ENCODE measurements around the gene ERN1.

Gene ERN1

DNA sequence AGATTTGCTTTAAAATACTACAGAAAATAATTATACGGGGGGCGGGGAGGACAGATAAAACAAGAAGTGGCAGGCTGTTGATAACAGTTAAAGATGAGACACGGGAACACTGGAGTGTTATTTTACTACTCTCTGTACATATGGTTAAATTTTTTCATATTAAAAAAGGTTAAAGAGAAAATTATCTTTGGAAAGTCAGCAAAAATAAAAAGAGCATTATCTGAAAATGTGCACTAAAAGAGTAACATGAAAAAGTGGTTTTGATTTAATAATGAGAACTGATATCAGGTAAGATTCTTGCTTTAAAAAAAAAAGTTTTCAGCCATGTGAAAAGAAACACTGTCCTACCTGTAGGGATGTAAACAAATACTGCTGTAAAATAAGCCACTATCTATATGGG lies 46.9 kb downstream of the ERN1 start:
- FAIRE-seq: no peak

DNA sequence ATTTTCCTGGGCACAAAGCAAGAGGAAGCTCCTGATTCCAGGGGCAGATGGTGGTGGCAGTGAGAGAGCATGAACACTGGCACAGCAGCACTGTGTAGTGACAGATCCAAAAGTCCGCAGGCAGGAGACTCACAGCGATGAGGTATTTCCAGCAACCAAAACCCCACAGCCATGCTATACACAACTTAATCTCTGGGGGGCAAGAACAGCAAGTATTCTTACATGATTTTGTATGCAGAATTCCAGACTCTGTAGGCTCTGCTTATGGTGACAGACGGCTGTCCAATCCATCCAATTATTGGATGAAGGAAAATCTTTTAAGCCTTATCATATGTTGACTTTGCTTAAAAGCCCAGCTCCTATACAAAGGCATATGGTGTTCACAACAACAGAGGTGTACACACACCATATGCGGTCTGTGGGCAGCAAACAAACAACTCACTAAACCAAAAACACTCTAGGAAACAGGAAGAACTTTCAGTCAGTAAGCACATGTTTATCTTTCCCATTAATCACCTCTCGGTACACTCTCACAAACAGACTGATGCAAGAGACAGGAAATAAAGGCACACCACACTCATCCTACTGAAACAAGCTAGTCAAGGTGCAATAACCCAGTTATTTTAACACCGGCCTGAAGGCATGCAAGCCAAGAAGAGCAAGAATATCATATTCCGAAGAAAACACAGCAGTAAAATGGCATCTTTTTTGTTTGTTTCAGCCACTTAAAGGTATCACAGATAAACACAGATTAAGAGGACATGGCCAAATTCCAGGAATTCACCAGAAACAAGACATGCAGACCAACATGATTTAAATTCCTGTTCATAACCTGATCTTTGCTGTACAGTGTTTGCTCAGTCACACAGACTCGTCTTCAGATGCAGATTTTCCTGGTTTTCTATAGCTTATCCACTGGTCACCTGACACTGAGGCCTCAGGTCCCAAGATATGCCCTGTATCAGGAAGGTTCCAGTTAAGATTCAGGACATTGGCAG lies 47.8 kb downstream of the ERN1 start:
- no peak for FAIRE-seq

DNA sequence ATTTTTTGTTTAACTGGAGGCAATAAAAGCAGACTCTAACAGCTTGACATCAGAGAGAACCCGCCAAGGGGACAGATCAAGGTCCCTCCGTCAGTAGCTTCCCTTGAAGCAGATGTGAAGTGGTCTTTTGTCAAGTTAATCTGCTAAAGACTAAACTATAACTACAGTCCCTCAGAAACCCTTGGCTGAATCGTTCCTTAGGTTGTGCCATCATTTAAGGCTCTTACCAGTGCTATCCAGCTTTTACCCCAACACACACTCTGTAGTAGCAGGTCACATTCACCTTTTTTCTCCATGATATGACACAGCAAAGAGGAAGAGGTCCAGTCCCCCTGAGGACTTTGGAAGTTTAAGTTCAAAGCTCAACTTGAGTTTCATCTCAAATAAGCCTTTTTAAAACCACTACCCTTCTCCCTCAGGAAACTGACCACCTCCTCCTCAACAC lies 49.7 kb downstream of the ERN1 start:
- no peak for FAIRE-seq

DNA sequence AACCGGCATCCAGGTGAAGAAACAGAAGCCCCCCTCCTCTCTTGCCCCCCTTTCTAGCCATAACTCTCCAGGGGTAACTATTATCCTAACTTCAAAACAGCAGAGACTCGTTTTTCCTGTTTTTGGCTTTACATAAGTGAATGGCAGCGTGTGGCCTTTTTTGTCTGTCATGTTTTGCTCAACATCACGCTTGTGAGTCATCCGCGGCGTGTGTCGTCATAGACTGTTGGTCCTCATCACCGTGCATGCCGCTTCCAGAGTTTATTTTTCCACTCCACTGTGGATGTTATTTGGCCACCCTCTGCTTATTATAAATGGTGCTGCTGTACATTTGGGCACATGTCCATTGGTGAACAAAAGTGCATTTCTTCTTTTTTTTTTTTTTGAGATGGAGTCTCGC lies 52.6 kb downstream of the ERN1 start:
- no peak for FAIRE-seq

DNA sequence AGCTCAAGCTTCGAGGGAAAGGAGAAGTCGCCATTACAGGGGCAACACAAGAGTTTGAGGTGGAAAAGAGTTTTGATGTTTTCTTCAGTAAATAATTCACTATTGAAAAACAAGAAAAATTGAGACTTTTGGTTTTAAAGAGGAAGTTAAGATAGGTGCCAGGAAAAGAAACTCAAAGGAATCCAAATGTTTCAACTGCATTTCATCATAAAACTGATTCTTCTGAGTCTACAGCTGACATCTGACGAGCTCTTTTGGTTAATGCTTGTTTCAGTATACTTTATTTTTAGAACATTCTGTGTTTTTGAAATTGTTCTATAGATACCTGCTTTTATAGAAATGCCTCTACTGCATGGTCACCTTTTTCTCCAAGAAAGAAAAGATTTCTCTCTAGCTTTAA lies 54.0 kb downstream of the ERN1 start:
- no peak for FAIRE-seq

DNA sequence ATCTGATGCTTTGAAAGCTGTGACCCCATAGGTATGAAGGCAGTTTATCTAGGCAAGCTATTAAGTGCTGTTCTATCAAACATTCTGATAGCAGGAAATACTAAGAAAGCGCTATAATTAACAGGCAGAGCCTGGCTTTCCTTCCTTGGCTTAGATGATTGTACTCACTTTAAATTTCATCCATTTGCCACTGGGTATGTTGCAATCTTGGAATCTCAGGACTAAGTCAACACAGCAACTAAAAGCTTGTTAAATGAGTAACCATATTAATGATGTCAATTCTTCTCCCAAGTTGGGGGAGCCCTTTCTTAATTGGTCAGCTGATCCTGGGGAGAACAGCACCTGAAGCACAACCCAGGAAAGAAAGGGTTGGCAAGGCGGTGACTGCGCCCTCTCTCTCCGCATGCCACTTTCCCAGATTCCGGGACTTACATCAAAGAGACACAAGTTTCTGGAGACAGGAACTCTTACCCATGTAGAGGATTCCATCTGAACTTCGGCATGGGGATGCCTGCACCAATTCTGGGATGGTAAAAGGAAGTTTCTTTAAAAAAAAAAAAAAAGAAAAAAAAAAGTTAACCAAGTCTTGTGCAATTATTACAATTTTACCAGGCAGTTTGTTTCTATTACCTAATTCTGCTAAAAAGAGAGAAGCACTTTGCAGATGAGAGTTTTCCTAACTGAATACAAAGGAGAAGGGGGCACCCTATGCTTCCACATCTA lies 55.1 kb downstream of the ERN1 start:
- FAIRE-seq: no peak

DNA sequence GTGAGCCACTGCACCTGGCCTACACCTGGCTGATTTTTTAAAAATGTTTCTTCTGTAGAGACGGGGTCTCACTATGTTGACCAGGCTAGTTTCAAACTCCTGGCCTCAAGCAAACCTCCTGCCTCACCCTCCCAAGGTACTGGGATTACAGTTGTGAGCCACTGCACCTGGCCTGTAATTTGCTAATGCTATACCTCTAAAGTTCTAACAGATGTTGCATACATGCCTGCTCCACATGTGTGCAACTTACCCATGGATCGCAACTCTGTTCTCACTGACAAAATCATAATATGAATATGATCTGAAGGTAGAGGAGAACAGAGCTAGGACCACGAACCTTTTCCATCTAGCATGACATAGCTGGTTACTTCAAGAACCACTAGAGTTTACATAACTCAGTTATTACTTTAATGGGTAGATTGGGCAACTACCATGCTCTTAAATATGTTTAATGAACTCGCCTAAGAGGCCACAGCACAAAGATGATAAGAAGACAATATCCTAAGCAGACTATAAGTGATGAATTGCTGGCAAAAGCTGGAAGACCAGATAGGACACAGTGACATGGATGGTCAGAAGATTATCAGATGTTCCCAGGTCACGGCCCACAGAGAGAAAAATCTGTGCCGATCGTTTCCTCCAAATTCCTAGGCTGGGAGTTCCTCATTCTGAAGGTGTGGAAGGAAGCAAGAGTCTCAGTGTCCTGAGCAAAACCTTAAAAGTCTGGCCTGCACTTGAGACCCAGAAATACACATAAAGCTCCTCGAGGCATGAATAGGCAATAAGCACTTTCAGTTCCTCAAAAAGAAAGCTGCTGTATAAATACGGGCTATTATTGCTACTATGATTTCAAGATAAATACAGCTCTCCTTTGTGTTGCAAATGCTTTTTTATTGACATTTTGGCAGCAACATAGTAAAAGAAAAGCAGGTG lies 55.9 kb downstream of the ERN1 start:
- no peak for FAIRE-seq

DNA sequence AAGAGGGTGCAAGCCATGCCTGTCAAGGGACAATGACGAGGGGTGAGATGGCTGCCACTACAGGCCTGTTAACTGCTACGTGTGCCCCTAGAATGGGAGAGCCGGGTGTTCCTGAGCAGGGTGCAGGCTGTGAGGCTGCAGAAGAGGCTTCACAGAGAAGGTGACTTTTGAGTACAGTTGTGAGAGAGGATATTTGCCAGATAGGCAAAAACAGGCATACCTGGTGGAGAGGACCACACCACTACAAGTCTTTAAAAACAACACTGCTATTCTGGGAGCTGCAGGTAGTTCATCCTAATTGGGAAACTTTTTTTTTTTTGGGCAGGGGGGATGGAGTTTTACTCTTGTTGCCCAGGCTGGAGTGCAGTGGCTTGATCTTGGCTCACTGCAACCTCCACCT lies 58.8 kb downstream of the ERN1 start:
- FAIRE-seq: no peak

DNA sequence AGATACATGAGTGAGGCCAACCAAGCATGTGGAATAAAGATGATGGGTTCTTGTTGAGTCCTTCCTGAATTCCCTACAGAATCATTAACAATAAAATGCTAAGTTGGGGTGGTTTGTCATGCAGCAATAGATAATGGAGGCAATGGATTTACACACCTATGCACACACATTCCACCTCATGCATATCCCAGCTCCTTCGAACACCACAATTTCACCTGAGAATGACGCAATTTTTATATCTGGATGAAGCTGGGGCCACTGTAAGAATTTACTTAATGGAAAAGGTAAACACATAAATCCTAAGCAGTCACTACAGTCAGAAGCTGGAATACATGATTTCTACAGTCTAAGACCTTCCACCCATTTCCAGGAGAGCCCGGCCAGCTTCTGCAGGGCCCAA lies 59.7 kb downstream of the ERN1 start:
- FAIRE-seq: no peak

DNA sequence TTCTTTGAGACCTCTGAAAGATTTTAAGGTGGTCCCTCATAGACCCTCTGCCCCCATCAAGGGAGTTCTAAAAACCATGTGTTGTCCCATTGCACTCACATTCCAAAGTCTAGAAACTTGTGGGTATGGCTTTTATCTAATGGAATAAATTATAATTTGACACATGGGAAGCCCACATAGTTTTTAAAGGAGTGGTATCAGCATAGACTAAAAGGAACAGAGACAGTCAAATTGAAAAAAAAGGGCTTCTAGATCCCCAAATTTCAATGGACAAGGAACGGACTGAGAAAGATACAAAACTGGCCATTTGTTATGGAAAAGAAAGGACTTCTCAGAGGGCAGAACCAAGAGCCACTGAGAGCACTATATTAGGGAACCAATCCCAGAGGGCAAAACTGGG lies 60.8 kb downstream of the ERN1 start:
- no peak for FAIRE-seq

DNA sequence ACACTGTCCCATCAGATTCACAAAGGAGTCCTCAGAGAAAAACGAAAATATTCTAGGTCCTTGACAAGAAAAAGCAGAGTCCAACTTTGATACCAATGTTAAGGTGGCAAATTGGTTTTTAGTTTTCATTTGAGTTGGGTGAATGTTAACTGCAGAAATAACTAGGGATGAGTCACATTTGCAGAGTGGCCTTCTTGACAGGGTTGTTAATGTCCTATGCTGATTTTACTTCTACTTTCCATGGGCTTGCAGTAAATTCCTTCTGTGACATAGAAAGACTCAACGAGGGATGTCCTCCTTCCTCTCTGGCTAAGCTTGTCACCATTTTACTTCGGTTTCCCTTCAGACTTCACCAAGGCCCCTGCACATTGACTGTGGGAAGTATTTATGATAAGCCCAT lies 62.3 kb downstream of the ERN1 start:
- FAIRE-seq: no peak

DNA sequence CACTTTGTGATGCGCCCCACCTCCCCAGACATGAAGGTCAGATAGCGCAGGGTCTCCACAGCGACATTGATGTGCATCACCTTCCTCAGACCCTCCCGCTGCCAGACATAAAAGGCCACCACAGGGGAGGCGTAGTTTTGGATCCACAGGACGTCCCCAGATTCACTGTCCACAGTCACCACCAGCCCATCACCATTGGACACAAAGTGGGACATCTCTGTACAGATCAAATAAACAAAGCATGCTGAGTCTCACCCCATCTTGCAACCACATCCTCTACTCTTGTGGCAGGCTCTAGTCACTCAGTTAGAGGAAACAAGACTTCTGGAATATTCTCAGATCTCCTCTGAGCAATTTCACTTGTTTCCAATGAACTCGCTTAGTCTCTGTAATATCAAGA lies 63.2 kb downstream of the ERN1 start:
- no peak for FAIRE-seq

DNA sequence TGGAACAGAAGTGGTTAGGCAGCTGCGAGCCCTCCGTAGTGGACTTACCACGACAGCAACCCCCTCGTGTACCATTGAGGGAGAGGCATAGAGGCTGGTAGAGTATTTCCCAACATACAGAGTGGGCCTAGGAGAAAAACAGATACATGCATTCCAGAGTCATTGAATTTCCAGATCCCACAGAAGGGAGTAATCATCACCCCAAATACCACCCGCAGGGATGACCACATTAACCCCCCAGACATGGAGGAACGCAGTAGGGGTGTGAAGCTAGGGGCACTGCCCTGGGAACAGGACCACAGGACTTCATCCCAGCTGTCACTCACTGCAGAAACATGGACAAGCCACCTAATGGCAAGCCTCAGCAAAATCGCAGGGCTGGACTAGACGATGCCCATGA lies 64.8 kb downstream of the ERN1 start:
- no peak for FAIRE-seq

DNA sequence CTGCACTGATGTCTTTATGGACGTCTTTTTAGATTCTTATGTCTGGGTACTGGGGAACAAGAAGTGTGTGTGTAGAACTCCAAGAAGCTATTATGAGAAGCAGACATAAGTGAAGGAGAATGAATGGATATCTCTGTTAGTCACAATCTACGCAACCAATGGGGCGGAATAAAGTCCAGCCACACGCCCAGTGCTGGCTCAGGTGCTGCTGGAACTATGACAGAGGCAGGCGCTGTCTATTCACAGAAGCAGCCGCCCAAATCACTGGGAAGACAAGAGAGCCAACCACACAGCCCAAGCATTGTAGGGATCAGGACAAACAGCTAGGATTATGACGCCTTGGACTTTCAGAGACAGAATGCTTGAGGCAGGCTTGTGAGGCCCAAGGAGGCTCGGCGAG lies 65.6 kb downstream of the ERN1 start:
- FAIRE-seq: no peak

DNA sequence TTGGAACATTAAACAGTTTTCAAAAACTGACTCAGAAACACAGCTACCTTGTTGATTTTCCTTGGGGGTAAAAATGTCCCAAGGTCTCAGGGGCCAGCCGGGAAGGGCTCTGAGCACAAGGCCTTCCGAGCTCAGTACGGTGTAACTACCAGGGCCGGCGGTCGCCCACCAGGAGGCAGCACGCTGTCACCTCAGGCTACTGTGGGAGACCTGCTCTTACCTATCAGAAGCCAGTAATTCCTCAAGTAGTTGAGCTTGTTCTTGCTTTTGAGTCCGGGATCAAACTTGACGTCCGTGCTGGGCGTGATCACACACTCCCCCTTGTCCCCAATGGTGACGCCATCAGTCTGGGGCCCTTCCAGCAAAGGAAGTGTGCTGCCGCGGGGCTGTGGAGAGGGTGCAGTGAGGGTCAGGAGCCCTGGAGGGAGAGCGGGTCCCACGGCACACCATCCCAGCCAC lies 66.1 kb downstream of the ERN1 start:
- FAIRE-seq: no peak

DNA sequence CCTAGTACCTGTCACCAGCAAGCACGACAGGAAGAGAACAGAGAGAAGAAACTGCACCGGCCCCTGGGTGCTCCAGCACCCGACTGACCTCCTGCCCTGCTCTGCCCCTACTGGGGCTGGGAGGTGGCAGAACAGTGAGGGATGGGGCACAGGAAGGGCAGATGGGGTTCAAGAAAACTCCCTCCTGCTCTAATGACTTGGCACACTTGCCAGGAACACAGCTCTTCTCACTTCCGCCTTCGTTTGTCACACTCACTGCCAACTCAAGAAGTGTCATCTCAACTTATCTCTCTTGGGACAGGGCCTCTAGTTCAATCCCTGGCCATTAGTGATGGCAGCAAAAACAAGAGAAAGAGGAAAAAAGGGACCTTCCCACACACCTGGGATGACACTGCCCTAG lies 66.9 kb downstream of the ERN1 start:
- no peak for FAIRE-seq

DNA sequence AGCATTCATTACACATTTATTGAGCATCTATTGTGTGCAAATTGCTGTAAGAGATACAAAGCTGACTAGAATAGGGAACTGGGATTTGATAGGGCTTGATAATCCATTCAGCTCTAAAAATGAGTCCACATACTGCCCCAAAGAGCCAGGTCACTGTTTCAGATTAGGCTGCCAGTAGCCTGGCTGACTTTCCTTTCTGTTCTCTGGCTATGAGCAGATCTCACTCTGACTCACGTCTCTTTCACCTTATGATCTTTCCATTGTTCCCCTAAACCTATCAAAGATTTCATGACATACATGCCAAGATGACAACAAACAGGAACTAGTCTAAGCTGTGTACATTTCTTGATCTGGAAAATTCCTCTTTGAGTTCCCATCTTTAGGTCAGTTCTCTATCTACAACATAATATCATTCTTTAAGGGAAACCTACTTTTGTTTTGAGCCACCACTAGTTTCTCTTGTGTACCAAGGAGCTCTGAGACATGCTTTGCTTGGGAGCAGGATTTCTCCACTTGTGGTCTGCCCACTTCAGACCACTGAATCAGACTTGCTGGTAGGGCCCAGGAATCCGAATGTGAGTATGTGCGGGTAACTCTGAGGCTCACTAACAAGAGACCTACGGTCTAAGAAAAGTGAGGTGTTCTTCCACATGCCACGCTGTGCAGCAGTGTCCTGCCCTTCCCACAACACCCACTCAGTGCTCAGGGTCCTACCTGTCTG lies 68.6 kb downstream of the ERN1 start:
- FAIRE-seq: no peak

DNA sequence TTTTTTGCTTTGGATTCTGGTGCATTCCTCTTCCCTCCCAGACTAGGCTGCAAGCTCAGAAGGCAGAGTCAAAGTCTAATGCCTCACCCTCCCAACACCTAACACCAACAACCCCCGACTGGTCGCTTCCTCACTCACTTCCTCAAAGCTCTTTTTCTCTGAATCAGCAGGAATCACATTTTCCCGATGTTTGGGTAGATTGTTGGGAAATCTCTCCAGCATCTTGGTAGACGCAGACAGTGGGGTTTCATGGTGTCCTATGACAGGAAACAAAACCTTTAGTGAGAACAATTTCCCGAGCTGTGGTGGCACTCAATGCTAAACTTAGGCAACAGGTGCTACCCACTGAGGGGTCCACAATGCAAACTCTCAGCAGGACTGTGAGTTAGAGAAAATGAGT lies 69.6 kb downstream of the ERN1 start:
- FAIRE-seq: no peak

DNA sequence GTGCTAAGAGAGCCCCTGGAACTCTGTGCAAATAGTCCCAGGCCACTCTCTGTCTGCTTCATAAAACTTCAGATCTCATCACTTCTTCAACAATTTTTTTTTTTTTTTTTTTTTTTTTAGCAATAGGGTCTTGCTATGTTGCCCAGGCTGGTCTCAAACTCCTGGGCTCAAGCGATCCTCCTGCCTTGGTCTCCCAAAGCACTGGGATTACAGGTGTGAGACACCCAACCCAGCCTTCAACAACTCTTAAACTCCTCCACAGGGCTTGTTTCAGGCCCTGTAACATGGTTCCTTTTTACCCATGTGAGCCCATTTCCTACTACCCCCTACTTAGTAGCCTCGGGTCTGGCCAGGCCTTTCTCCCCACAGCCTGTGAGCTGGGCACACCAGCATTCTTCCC lies 70.2 kb downstream of the ERN1 start:
- no peak for FAIRE-seq

DNA sequence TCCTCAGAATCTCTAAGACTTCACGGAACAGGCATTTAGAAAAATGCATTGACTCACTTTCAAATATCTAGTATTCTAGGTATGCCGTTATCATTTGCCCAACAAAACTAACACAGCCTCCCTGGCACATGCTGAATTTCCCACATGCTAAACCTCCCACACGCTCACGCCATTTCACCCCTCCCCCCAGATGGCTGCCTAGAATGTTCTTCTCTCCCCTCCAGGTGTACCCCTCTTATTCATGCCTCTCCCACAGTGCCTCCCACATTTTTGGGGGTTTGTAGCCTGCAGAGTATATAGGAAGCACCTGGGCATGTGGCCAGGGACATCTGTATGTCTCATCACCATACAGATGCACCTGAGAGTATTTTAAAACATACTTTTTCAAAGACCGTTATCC lies 71.3 kb downstream of the ERN1 start:
- no peak for FAIRE-seq

DNA sequence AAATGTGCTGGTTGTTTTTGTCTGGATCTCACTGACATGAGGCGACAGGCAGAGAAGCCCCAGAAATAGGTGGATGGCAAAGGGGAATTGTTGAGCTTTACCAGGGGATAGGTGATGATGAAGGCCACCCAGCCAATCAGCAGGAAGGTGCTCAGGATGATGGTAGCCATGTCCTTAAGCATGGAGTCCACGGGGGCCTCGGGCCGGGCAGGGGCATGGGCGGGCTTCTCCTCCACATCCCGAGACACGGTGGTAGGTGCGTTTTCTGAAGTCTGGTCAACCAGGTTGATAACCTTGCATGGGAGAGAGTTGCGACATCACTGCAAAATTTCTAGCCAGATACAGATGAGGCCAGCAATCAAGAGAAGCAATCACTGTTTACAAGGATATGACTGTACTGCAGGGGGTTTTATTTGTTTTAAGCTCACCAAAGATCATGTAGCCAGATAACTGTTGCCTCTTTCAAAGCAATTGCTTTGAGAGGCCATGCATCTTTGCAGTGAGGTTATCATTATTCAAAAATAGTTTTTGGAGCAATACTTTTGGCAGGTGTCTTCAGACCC lies 72.2 kb downstream of the ERN1 start:
- FAIRE-seq: no peak
